Ramos (cell line): ENCODE results near the gene SLC35B1.

ENCODE experiments used
- in situ Hi-C: fragments of 300-500 bp; cut with MboI; formaldehyde crosslinking; loops from one replicate; pipeline ENCODE4 v1.14.3; 2022; ENCODE audit warnings: low sequenced_read_pairs; ENCODE audit not compliant: unreplicated experiment

Gene SLC35B1

DNA sequence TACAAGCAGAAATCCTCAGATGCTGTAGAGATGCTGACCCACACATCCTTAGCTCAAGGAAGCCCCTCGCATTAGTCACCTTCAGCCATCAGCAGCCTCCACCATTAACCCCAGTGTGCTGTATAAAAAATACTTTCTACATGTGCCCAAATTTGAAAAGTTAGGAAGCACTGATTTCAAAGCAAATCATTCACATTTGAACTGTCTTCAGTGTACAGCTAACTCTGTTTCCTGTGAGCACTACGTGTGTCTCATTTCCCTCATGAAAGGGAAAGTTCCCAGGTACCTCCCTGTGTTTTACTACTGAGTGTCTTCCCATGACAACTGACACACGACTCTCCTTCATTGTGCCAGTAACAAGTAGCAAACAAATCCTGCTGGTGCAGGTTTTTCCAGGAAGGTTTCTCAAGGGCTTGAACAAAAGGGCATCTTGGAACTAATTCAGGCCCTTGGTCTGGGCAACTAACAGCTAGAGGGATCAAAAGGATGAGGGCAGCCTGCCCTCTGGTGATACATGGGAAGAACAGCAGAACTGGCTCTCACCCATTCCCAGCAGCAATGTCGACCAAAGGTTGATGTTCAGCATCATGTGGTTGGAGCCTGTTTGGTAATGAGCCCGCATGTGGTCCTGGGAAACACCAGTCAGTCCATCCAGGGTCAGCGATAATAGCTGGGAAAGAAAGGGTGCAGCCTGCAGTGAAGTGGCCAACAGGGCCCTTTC, 4.0 kb downstream of the SLC35B1 start:
- in situ Hi-C loops = loop anchor here (10.0 kb wide), 1 partner anchor 141 kb away; the partner anchor contains the start of gene TAC4

DNA sequence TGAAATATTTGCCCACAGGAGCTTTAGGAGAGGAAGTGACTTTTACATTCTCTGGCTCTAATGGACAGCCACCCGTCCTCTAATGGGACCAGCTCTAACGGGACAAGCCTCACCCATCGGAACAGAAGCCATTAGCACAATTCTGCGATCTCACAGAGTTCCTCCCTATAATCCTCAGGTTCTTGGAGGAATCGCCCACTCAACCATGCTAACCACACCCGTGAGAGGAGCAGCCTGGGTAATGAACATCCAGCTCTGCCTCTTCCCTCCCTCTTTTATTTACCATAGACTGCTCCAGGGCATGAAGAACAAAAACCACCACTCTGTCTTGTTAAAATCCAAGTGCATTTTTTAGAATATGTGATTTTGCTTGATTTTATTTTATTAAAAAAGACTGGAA, 6.8 kb downstream of the SLC35B1 start:
- in situ Hi-C loops = loop anchor here (10.0 kb wide), 1 partner anchor 144 kb away; the partner anchor contains the start of gene TAC4

DNA sequence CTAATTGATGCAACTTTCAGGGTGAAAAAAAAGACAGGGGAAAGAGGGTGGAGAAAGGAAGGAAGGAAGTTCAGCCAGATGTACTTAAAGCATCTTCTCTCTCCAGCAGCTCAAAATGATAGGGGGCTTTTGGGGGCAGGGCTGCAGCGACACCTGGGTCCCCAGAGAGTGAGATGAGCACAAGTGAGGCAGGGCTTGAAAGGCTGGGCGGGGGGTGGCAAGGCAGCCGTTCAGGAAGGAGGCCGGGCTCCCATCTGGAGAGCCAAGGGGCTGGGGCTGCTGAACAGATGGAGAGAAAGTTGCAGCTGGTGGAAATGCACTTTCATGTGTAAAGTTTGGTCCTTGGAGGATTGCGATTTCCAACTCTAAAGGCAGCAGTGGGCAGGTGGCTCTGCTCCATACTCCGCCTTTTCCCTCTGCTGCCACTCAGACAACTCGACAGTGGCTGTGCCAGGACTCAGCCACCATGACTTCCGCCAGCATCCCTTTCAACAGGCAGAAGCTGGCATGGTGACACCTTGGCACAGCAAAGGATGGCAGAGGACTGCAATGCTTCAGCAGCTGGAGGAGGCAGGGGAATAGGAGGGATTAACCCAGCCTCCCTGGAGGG, 7.7 kb downstream of the SLC35B1 start:
- in situ Hi-C loops = loop anchor here (5.0 to 10.0 kb wide), 4 partner anchors 128 to 305 kb away; partner anchors contain the start of gene TAC4

DNA sequence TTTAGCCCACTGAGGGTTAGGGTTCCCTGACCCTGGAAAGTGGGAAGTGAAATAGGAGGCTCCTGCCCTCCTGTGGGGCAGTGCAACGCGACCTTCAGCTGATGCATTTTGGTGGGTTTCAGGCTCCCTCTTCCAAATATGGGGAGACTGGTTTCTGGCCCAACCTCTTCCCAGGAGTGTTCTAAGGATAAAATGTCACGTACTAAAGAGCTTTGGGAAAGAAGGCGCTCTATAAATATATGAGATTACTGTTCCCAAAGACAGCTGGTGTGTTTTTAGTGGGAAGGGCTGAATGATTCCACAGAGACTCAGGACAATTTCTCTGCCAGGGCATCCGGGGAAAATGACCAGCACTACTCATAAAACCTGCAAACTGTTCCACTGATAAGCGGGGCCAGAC, 9.8 kb downstream of the SLC35B1 start:
- in situ Hi-C loops = loop anchor here (5.0 to 10.0 kb wide), 3 partner anchors 126 to 307 kb away; no protein-coding TSS in a partner anchor

DNA sequence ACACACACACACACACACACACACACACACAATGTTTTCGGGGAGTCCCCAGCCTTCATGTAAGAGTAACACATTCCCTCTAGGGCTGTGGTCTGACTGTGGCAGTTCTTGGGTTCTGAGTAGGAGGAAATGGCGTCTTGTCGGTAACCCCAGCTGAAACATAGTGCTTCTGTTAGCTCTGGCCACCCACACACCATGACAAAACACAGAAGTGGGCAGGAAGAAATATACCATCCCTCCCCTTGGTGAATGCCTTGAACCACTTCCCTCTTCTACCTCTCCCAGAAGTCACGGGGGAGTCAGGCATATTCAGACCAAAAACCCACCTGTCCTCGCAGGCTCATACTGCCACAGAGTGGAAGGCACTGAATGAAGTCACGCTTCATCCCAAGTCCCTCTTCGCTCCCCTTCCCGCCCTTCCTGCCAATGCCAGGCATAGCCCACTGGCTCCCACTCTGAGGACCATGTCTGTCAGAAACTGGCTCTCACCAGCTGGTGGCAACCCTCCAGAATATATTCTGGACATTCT, 11.5 kb downstream of the SLC35B1 start:
- in situ Hi-C loops = loop anchor here (5.0 to 10.0 kb wide), 3 partner anchors 124 to 309 kb away; no protein-coding TSS in a partner anchor

DNA sequence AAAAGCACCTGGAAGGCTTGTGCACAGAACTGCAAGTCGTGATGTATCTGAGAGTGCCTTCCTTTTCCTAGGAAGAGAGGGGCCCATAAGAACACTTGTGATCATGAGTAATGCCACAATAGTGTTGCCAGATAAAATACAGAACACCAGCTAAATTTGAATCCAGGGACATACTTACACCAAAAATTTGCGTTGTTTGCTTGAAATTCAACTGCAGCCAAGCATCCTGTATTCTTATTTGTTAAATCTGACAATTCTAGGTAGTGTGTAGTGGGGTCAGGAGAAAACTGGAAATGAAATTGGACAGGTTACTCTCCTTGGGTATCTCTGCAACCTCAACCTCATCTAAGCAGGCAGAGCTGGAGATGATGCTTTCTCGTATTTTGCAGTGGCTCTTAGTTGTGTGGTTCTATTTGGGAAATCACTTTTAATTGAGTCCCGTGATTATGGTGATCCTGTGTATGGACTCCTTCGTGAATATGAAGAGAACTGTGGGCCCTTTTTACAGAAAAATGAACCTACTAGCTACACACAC, 12.0 kb downstream of the SLC35B1 start:
- in situ Hi-C loops = loop anchor here (5.0 to 10.0 kb wide), 3 partner anchors 123 to 309 kb away; no protein-coding TSS in a partner anchor

DNA sequence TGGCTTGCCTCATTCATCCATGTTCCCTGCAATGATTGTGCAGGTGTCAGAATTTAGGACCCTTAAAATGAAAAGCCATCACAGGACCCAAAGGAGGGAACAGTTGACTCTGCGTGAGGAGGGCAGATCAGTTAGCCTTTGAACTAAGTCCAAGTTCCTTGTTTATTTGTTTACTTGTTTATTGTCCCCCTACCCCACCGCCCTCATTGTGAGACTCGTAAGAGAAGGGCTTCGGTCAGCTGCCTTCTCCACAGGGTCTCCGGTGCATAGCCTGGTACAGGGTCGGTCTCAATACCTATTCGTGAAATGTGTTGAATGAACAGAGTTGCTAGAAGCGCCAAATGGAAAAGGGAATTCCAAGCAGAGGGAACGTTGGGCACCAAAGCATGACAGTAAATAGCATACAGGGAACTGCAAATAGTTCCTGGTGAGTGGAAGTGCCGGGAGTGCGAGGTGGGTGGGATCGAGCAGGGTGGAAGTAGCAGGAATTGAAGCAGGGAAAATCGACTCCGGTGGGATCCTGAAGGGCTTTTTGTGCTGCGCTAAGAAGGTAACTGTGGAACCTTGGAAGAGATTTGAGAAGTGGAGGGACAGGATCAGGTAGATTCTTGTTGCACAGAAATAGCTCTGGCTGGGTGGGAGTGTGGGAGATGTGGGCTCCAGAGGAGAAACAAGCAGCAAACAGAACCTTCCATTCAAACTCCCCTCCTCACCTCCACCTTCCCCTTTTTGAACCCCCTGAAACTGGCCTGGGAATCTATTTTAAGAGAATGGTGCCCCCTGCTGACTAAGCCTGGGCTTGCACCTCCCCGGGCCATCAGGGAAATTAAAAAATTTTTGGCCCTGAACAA, 12.7 kb downstream of the SLC35B1 start:
- in situ Hi-C loops = loop anchor here (5.0 to 10.0 kb wide), 3 partner anchors 123 to 310 kb away; no protein-coding TSS in a partner anchor

DNA sequence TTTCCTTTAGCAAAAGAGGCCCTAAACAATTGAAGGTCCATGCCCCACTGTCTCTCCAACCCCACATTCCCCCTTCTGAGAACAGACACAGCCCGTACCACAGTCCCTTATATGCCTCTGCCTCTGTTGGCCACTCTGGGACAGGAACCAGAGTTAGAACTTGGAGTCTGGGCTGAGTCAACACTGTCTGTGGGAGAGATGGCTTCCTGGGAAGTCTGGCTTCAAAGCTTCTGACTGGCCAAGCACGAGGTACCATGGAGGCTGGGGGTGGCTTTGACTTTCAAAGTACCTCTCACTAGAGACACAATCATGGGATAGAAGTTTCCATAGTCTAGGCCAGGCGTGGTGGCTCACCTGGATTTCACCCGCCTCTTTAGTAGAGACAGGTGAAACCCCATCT, 15.0 kb downstream of the SLC35B1 start:
- in situ Hi-C loops = loop anchor here (10.0 kb wide), 2 partner anchors 288 to 312 kb away; no protein-coding TSS in a partner anchor

DNA sequence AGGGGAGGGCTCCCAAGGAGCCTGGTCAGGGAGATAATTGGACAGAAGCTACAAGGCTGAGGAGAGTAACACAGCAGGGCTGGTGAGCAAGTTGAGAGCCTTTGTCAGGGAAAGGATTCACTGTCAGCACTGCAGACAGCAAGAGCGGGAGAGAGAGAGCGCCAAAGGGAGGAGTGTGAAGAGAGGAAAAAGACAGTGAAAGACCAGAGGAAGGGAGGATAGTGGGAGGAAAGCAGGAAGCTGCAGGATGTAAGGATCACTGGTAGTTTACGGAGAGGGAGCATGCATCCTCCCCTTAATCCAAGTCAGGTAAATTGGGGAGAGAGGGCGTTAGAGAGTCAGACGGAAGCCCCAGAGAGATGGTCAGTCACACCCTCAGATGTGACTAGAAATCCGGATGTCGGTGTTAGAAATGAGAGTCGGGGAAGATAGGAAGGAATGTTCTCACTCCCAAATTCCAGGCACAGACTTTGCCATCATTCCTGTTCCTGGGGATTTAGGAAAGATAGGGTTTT, 16.0 kb downstream of the SLC35B1 start:
- in situ Hi-C loops = loop anchor here (10.0 kb wide), 2 partner anchors 287 to 313 kb away; no protein-coding TSS in a partner anchor

- in situ Hi-C loops = loop anchor here (10.0 kb wide), 2 partner anchors 286 to 314 kb away; no protein-coding TSS in a partner anchor
These were observed 16.6 kb downstream of the SLC35B1 start for GRCh38 chr17:49691086-49691676.

- in situ Hi-C loops = loop anchor here (10.0 kb wide), 2 partner anchors 285 to 315 kb away; no protein-coding TSS in a partner anchor
These were observed 17.5 kb downstream of the SLC35B1 start for GRCh38 chr17:49690256-49690655.

DNA sequence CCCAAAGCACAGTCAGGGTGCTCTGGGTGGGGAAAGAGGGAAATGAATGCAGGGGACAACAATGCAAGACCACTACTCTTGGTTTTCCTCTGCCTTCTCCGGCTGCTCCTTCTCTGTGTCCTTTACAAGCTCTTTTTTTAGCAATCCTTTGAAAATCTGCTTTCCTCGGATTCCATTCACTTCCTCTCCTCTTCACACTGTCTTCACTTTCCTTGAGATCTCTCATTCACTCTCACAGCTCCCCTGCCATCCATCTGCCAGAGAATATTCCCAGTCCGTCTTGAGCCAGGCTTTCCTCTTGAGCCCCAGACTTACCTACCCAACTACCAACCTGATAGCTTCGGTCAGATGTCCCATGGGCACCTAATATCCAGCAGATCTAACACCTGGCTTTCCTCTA, 18.9 kb downstream of the SLC35B1 start:
- in situ Hi-C loops = no loop called here

DNA sequence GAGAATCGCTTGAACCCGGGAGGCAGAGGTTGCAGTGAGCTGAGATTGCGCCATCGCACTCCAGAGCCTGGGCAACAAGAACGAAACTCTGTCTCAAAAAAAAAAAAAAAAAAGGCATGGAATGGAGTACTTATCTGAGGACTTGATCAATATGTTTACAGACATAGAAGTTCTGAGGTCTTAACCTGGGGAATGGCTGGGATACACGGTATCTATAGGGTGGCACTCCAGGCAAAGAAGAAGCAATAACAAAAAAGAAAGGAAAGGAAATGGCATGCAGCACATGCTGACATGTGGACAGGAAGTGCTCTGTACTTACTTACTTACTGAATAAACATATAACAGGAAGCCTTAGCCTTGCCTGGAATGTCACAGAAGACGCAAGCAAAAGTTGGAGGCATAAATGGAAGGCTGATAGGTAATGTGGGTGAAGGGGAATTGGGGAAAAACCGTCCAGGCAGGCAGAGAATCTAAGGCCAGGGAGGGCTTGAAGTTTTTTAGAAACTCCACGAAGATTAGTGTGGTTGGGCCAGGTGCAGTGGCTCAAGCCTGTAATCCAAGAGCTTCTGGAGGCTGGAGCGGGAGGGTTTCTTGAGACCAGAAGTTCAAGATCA, 19.8 kb downstream of the SLC35B1 start:
- in situ Hi-C loops = no loop called here

DNA sequence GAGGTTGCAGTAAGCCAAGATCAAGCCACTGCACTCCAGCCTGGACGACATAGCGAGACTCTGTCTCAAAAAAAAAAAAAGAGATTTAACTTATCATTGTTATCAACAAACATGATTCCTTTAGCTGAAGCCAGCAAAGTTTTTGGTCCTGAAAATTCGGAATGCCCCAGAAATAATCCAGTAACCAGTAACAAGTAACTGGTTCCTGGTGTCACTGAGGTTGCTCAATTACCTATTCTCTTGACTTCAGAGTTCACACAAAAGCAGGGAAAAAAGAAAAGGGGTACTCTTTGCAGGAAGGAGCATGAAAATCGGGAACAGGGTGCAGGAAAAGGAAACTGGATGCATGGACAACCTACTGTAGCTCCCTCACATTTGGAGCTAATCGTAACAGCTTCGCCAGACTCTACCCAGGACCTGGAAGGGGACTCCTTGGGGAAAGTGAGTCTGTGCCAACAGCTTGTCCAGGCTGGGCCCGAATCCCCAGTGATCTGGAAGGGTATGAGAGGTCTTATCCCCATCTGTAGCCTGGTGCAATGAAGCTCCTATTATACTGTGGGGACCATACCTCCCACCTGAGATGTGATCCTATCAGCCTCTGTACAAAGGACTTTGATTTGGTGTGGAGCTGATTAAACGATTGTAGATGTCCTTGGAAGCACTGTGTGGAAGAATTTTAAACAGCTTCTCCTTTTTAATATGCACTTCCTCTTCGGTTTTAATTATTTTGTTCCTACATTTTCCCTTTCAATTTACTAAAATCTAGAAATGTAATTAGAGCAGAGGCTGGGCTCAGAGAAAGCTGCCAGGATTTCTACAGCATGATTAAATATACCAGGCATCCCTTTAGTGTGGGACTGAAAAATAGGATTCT, 26.4 kb downstream of the SLC35B1 start:
- in situ Hi-C loops = no loop called here

GRCh38 chr17:49680314-49680713, 27.4 kb downstream of the SLC35B1 start:
- in situ Hi-C loops = no loop called here

DNA sequence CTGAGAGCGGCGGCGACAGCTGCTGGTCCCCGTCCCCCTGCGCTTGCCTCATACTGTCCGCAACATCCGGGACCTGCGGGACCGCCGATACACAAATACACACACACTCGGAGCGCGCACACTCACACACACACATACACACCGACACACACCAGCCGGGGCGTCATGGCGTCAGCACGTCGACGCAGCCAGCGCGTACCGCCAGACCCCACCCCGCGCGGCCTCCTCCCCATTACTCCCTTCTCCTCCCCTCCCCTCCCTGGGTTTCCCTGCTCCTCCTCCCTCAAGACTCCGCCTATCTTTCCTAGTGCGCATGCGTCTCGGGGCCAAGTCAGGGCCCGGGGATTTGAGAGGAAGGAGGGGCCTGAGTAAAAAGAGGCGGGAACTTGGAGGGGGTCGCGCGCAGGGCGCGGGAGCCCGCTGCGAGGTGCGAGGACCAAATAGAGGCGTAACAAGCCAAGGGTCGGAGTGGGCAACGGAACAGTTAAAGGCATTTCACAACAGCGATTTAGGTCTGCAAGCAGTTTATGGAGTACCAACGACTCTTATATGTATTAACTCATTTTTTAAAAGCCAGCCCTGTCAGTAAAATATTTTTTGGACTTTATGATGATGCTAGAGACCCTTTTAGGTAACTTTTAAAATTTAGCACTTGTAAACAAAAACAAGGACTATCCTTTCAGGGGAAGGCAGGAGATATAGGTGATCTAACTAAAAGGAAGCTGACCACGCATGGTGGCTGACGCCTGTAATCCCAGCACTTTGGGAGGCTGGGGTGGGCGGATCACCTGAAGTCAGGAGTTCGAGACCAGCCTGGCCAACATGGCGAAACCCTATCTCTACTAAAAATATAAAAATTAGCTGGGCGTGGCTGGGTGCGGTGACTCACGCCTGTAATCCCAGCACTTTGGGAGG, 29.6 kb downstream of the SLC35B1 start, which contains the start of gene SPOP:
Gene SPOP, minus strand, starts transcription at position 165 of the 915 bp plus-strand sequence. CDS start 55,287 bp downstream, outside the sequence.
- in situ Hi-C loops = no loop called here
